ENCODE results near the gene HDAC11.

Gene HDAC11

DNA sequence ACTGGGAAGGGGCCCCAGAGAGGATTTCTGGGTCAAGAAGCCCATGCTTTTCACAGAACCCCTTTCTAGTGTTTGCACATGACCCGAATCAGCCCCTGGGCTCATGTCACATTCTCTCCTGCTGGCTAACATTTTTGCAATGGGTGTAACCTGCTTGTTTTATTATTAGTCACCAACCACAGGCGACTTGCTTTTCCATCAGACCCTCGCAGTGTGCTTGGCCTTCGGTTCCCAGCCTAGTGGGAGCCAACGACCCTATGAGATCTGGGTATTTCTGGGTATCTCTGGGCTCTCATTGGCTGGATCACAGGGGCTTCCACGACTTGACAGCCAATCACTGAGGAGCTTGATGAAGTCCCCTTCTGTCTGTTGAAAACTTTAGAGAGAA, 57.8 kb downstream of the HDAC11 start:
- in situ Hi-C loops (cut with MboI; ENCODE audit: low sequenced_read_pairs): no loop called here

GRCh38 chr3:13538520-13539291, 58.6 kb downstream of the HDAC11 start:
- in situ Hi-C loops (cut with MboI; ENCODE audit: low sequenced_read_pairs): no loop called here

GRCh38 chr3:13539292-13539638, 59.2 kb downstream of the HDAC11 start:
- in situ Hi-C loops (cut with MboI; ENCODE audit: low sequenced_read_pairs): no loop called here

- in situ Hi-C loops (cut with MboI; ENCODE audit: low sequenced_read_pairs): no loop called here
These were observed 59.6 kb downstream of the HDAC11 start for GRCh38 chr3:13539671-13540070.

DNA sequence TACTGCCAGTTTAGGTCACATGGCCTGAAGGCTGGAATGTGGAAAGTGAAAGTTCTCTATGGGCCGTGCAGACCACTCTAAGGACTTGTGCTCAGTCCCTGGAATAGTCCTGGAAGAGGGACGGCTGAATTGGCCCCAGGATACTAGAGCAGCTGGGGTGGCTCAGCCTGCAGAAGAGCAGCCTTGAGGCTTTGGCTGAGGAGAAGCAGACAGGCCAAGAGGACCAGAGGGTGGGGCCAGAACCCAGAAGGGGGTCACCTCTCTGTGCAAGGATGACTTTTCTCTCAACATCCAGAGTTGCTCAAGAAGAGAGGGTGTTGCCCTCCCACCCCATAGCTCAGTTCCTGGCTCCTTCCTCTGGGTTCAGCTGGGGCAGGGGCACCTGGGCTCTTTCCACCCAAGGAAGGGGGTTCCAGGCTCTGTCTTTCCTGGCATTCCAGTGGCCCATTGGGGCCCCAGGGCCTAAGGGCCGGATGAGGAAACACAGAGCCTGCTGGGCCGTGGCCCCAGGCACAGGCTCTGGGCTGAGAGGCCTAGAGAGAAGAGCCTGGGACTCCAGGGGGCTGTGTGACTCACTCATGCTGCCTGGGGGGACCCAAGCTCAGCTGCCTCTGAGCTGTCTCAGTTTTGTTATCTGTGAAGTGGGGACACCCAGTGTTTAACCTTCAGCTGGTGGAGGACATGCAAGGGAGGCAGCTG, 60.3 kb downstream of the HDAC11 start:
- in situ Hi-C loops (cut with MboI; ENCODE audit: low sequenced_read_pairs): no loop called here

DNA sequence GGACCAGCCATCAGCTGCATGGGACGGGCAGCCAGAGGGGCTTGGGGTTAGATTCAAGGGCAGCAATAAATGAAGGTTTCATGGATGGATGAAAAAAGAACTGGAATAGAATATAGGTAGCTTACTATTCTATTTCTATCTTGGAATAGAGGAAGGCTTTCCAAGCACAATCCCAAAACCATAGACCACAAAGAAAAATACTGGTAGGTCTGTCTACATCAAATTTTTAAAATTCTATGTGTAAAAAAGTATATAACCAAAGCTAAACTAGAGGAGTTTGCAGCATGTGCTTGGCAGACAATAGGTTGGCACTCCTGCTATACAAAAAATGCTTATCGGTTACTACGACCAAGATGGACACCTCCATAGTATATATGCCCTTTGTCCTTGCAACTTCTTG, 61.6 kb downstream of the HDAC11 start:
- in situ Hi-C loops (cut with MboI; ENCODE audit: low sequenced_read_pairs): no loop called here

GRCh38 chr3:13542142-13542541, 62.0 kb downstream of the HDAC11 start:
- in situ Hi-C loops (cut with MboI; ENCODE audit: low sequenced_read_pairs): no loop called here

DNA sequence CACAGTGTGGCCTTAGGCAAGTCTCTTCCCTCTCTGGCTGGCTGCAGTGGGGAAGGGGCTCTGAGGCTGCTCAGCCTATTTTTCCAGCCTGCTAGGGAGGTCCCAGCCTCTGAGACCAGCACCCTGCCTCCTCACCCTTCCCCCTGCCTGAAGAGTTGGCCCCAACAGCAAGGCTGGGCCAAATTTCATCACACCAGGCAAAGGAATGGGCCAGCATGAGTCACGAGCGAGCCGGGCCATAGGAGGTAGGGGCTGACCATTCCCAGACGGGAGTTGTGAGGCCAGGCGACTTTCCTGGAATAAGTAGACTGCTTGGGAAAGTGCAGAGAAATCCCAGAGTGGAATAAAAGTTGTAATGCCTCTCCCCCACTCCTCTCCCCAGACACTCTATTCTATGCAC, 63.1 kb downstream of the HDAC11 start:
- in situ Hi-C loops (cut with MboI; ENCODE audit: low sequenced_read_pairs): no loop called here

DNA sequence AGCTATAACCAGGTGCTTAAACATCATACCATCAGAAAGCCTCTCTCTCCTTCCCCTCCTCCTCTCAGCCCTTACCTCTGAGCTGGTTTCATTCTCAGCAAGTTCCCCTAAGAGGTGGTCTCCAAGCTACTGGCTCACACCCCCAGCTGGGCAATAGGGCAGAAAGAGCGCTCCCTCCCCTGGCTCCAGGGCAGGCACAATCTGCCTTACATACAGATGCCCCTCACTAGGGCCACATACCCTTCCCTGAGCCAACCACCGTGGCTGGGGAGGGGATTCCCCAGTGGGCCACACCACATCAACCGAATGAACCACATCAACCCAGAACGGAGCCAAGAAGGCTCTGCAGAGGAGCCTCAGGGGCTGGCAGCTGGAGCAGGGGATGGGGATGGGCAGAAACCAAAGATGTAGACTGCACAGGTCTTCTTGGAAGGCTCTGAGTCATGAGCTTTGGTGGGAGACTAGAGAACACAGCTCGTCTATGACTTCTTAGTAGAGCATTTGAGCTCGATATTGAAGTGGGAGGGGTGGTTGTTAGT, 64.3 kb downstream of the HDAC11 start:
- in situ Hi-C loops (cut with MboI; ENCODE audit: low sequenced_read_pairs): no loop called here

- in situ Hi-C loops (cut with MboI; ENCODE audit: low sequenced_read_pairs): no loop called here
These were observed 65.0 kb downstream of the HDAC11 start for GRCh38 chr3:13544951-13545651.

DNA sequence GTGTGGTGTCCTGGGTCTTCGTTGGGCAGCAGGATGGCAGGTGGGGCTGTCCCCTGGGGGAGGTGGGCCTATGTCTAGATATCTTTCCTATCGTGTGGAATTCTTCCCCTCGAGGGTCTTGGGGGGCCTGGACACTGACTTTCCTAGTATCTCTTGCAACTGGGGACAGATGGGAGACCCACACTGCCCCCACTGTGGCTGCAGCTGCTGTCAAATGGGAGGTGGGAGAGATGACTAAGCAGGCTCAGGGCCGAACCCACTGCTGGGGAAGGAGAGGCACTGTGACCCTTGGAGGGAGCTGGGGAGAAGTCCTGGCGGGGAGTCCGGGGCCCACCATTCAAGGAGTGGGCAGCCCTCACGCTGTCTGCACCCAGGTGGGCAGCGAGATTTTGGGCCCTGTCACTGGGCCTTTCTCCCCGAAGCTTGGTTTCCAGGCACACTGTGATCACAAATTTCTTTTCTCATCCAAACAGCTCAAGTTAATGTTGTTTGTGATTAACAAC, 65.9 kb downstream of the HDAC11 start:
- in situ Hi-C loops (cut with MboI; ENCODE audit: low sequenced_read_pairs): no loop called here

GRCh38 chr3:13546667-13547171, 66.6 kb downstream of the HDAC11 start:
- in situ Hi-C loops (cut with MboI; ENCODE audit: low sequenced_read_pairs): no loop called here

- in situ Hi-C loops (cut with MboI; ENCODE audit: low sequenced_read_pairs): no loop called here
These were observed 67.7 kb downstream of the HDAC11 start for GRCh38 chr3:13547591-13548371.

- in situ Hi-C loops (cut with MboI; ENCODE audit: low sequenced_read_pairs): no loop called here
These were observed 68.9 kb downstream of the HDAC11 start, which contains the start of gene FBLN2 for GRCh38 chr3:13548696-13549622. Gene FBLN2, plus strand, starts transcription at chr3:13549125. Its CDS starts 21,231 bp downstream, at chr3:13570356.

DNA sequence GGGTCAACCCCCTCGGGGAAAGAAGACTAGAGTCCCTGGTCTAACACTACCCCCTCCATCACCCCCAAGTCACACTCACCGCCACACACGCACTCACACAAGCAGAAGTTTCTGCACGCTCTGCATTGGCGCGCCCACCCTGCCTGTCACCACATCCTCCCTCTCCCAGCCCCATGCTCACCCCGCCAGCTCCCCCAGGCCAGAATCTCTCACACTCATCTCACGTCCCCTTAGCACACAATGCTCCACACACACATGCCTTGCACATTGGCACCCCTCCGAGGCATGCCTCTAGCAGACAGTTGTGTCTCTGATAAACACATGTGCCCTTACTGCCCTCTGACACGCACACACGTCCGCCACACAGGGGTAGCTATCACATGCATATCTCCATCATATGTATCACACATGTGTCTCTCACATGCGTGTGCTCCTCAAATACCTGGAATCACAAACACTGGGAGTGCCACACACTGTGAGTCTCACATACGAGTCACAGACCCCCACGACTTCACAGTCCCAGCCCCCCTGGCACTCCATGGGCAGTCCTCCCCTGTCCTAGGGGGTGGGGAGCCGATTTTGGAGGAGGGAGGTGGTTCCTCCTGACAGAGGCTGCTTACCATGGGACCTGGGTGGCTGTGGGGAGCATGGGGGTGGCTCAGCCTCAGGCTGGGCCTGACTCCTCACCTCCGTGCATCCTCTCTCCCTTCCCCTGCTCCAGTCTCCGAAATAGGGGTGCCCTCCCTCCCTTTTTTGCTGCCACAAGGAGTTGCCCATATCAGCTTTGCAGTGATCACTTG, 69.7 kb downstream of the HDAC11 start:
- in situ Hi-C loops (cut with MboI; ENCODE audit: low sequenced_read_pairs): no loop called here

DNA sequence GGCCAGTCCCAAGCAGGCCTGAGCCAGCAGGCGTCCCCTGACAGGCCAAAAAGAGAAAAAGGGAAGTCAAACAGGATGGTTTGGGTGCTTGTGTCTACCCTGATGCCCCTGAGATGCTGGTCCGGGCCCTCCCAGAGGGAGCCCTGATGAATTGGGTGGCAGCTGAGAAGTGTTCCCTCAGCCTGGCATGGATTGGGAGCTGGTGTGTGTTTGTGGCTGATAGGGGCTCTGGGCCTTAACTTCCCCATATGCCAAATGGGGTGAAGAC, 70.3 kb downstream of the HDAC11 start:
- in situ Hi-C loops (cut with MboI; ENCODE audit: low sequenced_read_pairs): no loop called here

DNA sequence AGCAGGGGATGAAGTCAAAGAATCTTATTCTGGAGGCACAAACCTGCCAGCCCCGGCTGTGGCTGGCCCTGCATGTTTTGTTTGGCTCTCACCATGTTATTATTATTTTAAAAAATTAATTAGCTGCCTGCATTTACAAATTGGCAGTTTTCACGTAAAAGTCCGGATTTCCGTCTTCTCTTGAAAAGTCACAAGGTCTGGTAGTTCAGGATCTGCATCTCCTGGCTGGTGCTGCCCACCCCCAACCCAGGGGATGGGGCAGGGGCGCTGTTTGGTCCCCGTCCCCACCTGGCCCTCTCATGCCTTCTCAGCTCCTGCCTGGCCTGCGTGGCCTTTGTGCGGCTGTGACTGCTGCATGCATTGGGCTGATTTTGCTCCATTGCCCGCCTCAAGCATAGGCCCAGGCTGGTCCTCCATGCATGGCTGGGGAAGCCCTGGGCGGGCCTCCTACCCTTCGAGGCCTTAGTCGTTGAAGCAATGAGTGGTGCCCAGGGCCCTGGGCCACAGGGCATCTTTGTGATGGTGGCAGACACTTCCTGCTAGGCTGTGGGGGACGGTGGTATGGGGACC, 70.8 kb downstream of the HDAC11 start:
- in situ Hi-C loops (cut with MboI; ENCODE audit: low sequenced_read_pairs): no loop called here

- in situ Hi-C loops (cut with MboI; ENCODE audit: low sequenced_read_pairs): no loop called here
These were observed 72.9 kb downstream of the HDAC11 start for GRCh38 chr3:13552857-13553652.

Measured in HL-60/S4 treated with retinoic acid at 250 ng/mL for 4 days and 3 days (cell line).